ENCODE results near the gene MRC1. TPM values are rescaled to one million over a fixed set of nuclear protein-coding genes. Genes with fewer than 3 reads are reported as not detected.

The MRC1 gene
- total and polyA plus RNA-seq, 2 experiments from 2014 or later: 0.03 to 0.22 TPM

GRCh38 chr10:17841050-17841449 lies 31.9 kb downstream of the MRC1 start:
- Histone ChIP-seq H3K36me3 (no peaks in the 10 kb centered on the region), H3K27ac (no peak overlapping the region), H3K4me3 (no peak overlapping the region), H3K27me3 (no peaks in the 10 kb centered on the region), H3K9me3 (ENCODE audit: low read depth) (no peaks in the 10 kb centered on the region), H3K4me1 (ENCODE audit: low read depth) (peaks cover 15% of the 10 kb centered on the region)
- DNase-seq (ENCODE audit: low read depth in 1 of 2, low spot score in 1 of 2): no peak
- no peak for TF ChIP-seq CTCF (IDR thresholded peaks at IDR 0.05; ENCODE audit: low read depth, low read length)

GRCh38 chr10:17842641-17843040 lies 33.5 kb downstream of the MRC1 start:
- no peak for TF ChIP-seq CTCF (IDR thresholded peaks at IDR 0.05; ENCODE audit: low read depth, low read length)
- Histone ChIP-seq H3K27me3 (no peaks in the 10 kb centered on the region), H3K36me3 (no peaks in the 10 kb centered on the region), H3K4me3 (no peak overlapping the region), H3K27ac (no peak overlapping the region), H3K4me1 (ENCODE audit: low read depth) (no peaks in the 10 kb centered on the region), H3K9me3 (ENCODE audit: low read depth) (no peaks in the 10 kb centered on the region)
- no peak for DNase-seq (ENCODE audit: low read depth in 1 of 2, low spot score in 1 of 2)

- Histone ChIP-seq H3K4me3 (no peak overlapping the region), H3K27me3 (no peaks in the 10 kb centered on the region), H3K4me1 (ENCODE audit: low read depth) (peaks cover 5% of the 10 kb centered on the region), H3K27ac (no peak overlapping the region), H3K36me3 (no peaks in the 10 kb centered on the region), H3K9me3 (ENCODE audit: low read depth) (no peaks in the 10 kb centered on the region)
- TF ChIP-seq CTCF (IDR thresholded peaks at IDR 0.05; ENCODE audit: low read depth, low read length): peak; percentile 57
- peak; percentile 23 to 60 for DNase-seq (ENCODE audit: low read depth in 1 of 2, low spot score in 1 of 2)
Measured at GRCh38 chr10:17847585-17848296, 38.6 kb downstream of the MRC1 start.

- TF ChIP-seq CTCF (IDR thresholded peaks at IDR 0.05; ENCODE audit: low read depth, low read length): no peak
- Histone ChIP-seq H3K27ac (no peak overlapping the region), H3K4me3 (no peak overlapping the region)
Measured at GRCh38 chr10:17848646-17849045, 39.5 kb downstream of the MRC1 start.

GRCh38 chr10:17850501-17850900 lies 41.4 kb downstream of the MRC1 start:
- no peak overlapping the region for H3K27ac ChIP-seq
- H3K36me3 ChIP-seq: no peaks in the 10 kb centered on the region
- no peak overlapping the region for H3K4me3 ChIP-seq
- H3K4me1 ChIP-seq (ENCODE audit: low read depth): peaks cover 5% of the 10 kb centered on the region
- no peak for TF ChIP-seq CTCF (IDR thresholded peaks at IDR 0.05; ENCODE audit: low read depth, low read length)
- no peak for DNase-seq (ENCODE audit: low read depth in 1 of 2, low spot score in 1 of 2)
- H3K9me3 ChIP-seq (ENCODE audit: low read depth): no peaks in the 10 kb centered on the region
- no peaks in the 10 kb centered on the region for H3K27me3 ChIP-seq

More at GRCh38 chr10:17848646-17849045, 39.5 kb downstream of the MRC1 start:
- Histone ChIP-seq H3K4me1 (ENCODE audit: low read depth) (peaks cover 5% of the 10 kb centered on the region), H3K36me3 (no peaks in the 10 kb centered on the region), H3K9me3 (ENCODE audit: low read depth) (no peaks in the 10 kb centered on the region), H3K27me3 (no peaks in the 10 kb centered on the region)
- no peak for DNase-seq (ENCODE audit: low read depth in 1 of 2, low spot score in 1 of 2)

Measured in cardiac muscle cell (in vitro differentiated cells and primary cell).